GM21447 (cell line): ENCODE measurements around the gene VAMP7.
"Not testable (repeated sequence)": the region's sequence is repeated elsewhere in the genome, so short reads cannot be mapped to it uniquely, and the experiment has no call there.

ENCODE experiments used
- ATAC-seq: cut with Tn5 transposase; IDR thresholded peaks from one replicate; pipeline ENCODE4 v1.9.1; 2021; ENCODE audit not compliant: unreplicated experiment

VAMP7 gene

GRCh38 chrX:155986995-155987394 is 105.8 kb downstream of the VAMP7 start:
- not testable (repeated sequence) for ATAC-seq

- no peak for ATAC-seq
Observed at GRCh38 chrX:155988859-155989258, 107.7 kb downstream of the VAMP7 start.
